VCaP (cell line): ENCODE measurements around the gene MPP7.

Experiments
- H3K27ac ChIP-seq: fragments of 450-650 bp; 2 replicates; pipeline ENCODE4 v1.5.1; 2017
- CTCF ChIP-seq: fragments of 450-650 bp; conservative IDR thresholded peaks from 2 replicates; pipeline ENCODE4 v1.5.1; 2017; ENCODE audit warnings: mild to moderate bottlenecking, moderate library complexity

MPP7 gene

DNA sequence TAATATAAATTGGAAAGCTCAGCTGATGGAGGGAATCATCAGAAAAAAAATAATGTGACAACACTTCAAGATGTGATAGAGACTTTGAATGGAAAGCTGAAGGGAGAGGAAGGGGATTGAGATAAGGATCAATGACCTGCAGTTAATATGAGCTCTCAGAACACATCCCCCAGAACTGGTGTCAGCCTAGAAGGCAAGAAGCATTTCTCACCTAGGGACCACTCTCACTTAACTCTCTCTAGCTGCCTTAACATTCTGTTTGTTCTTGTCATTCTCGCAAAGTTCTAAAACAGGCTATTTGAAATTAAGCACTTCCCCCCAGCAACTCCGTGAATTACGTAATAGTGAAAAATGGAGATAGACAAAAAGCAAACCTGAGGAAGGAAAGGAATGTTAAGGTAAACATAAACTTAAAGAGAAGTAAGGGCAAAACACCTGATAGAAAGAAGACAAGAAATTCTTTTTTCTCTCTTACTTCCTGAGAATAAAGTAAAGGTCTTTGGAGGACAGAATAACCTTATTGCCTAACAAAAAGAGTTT lies 1.2 kb upstream of the MPP7 start:
- H3K27ac ChIP-seq, result peak overlapping the region; percentile 85; the same call in 1 of the 2 replicates
- TF ChIP-seq CTCF, result no peak

- peak overlapping the region; percentile 85 for H3K27ac ChIP-seq
- no peak for TF ChIP-seq CTCF
These were observed 739 bp downstream of the MPP7 start for GRCh38 chr10:28302012-28302637.

DNA sequence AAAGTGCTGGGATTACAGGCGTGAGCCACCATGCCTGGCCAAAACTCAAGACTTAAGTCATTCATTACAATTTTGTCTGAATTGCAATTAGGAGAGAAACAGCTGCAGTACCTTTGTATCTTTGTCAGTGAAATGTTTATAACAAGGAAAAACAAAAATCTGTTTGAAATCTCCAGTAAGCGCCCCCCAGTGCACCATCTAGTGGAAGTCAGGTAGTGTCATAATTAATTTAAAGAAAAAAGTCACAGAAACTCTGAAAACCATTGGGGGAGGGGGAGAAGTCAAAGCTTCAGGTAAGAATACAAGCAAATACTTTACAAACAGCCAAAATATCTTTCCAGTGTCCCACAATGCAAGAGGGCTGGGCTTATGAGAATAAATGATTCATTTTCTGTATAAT lies 2.8 kb downstream of the MPP7 start:
- TF ChIP-seq CTCF, result peak; percentile 38
- no peak overlapping the region for H3K27ac ChIP-seq

GRCh38 chr10:28298951-28299350 lies 3.9 kb downstream of the MPP7 start:
- no peak overlapping the region for H3K27ac ChIP-seq
- no peak for TF ChIP-seq CTCF

DNA sequence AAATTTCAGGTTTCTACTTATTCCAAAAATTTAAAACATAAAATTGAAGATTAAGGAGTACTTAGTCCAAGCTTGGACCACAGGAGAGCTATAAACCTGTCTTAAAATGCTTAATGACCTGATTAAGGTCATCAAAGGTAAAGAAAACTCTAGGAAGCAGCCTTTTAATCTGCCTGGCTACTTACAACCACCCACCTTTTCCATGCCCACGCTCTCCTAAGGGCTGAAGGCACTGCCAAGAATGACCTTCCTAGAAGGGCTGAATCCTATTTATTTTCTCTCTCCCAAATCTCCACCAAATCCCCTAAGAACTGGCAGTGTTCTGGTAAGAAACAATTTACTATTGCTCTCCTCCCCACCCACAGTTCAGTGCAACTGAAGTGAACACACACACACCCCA lies 6.8 kb downstream of the MPP7 start:
- H3K27ac ChIP-seq, result no peak overlapping the region
- no peak for TF ChIP-seq CTCF

DNA sequence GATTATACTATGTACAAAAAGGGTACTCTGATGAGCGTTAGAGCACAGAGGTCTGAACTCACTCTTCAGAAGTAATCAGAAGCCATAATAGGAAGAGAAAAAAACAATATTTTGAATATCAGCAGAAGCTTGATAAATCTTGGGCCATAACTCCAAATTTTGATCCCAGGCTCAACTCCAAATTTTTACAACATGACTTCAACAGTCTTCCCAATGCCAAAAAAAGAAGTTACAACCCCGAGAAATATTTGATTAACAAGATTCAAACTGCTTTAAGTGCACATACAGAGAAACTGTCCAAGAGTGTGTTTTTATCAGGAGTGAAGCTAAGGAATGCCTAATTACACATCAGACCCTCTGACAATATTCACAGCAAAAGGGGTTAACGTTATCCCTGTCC lies 7.5 kb downstream of the MPP7 start:
- H3K27ac ChIP-seq, result no peak overlapping the region
- TF ChIP-seq CTCF, result no peak

DNA sequence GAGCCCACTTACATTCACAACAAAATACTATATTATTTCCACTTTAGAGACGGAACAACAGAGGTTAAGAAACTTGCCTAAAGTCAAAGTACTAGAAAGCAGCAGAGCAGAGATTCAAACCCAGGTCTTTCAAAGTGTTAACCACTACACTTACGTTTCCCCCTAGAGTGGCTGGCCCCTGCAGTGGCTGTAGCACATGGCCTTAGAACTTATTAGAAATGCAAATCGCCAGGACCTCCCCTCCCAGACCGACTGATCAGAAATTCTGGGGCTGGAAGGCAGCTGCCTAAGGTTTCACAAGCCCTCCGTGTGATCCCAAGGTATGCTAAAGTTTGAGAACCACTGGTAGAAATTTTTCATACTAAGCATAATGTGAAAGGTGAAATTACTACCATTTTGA lies 8.1 kb downstream of the MPP7 start:
- TF ChIP-seq CTCF, result no peak
- H3K27ac ChIP-seq, result no peak overlapping the region
